MM.1S (cell line): Measurements from ENCODE around the gene GABBR1.

Source experiments
- CTCF ChIP-seq: fragments of 300-600 bp; sonication (generic); IDR thresholded peaks from 2 replicates; pipeline ENCODE4 v1.5.1; 2016; ENCODE audit warnings: antibody characterized with exemption, low read length, mixed read lengths
- EZH2 ChIP-seq: fragments of 300-600 bp; sonication (generic); optimal IDR thresholded peaks from 2 replicates; pipeline ENCODE3; 2017; ENCODE audit warnings: low read depth, mild to moderate bottlenecking, antibody characterized with exemption, low read length, mixed read lengths
- EZH2phosphoT487 ChIP-seq: fragments of 300-600 bp; sonication (generic); IDR thresholded peaks from 2 replicates; pipeline ENCODE4 v1.6.1; 2018; ENCODE audit warnings: antibody characterized with exemption, low read length

DNA sequence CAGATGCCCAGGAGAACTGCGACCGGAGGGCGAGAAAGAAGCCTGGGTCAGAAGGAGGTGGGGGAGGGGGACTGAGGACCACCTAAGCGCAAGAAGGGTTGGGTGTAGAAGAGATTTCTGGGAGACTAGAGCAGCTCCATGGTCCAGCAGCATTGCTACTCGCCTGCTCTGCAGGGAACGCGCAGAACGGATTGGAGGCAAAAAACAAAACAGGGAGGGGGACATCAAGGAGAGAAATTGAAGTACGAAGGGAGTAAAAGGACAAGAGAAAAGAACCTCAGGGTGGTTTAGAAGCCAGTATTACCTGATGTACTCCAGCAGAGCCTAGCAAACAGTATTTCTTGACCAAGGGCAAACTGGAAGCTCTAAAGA lies 537 bp upstream of the GABBR1 start:
- TF ChIP-seq CTCF (no peak), EZH2 (no peak), EZH2phosphoT487 (no peak)
